DMS 273 treated with DMSO at 0.1 percent for 48 hours (cell line): Measurements from ENCODE around the gene KIF22.
"Not testable (repeated sequence)": the region's sequence is repeated elsewhere in the genome, so short reads cannot be mapped to it uniquely, and the experiment has no call there.

Experiments used
- DNase-seq: peaks from one replicate; lab custom pipeline; 2025; lab: John Stamatoyannopoulos, UW

Gene KIF22

GRCh38 chr16:29790183-29790948 lies at the start of gene KIF22:
KIF22 (plus strand) TSS chr16:29790751; CDS start chr16:29790760, 9 bp downstream.
- DNase-seq: peak; percentile 96

GRCh38 chr16:29742683-29743275 lies 47.8 kb upstream of the KIF22 start:
- DNase-seq: no peak

DNA sequence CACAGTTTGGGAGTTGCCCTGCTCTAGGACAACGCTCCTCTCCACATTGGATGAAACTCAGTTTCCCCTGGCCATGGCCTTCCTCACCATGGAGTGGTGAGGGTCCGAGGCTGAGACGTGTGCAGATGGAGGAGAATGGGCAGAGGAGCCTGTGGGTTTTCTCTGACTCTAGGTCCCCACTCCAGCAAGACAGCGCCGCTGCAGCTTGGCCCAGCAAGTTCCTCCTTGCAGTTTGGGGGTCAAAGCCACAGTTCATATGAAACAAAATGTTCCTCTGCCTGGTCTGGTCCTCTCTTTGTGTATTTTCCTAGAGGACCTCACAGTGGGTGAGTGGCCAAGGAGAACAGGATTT lies 47.1 kb upstream of the KIF22 start:
- no peak for DNase-seq

DNA sequence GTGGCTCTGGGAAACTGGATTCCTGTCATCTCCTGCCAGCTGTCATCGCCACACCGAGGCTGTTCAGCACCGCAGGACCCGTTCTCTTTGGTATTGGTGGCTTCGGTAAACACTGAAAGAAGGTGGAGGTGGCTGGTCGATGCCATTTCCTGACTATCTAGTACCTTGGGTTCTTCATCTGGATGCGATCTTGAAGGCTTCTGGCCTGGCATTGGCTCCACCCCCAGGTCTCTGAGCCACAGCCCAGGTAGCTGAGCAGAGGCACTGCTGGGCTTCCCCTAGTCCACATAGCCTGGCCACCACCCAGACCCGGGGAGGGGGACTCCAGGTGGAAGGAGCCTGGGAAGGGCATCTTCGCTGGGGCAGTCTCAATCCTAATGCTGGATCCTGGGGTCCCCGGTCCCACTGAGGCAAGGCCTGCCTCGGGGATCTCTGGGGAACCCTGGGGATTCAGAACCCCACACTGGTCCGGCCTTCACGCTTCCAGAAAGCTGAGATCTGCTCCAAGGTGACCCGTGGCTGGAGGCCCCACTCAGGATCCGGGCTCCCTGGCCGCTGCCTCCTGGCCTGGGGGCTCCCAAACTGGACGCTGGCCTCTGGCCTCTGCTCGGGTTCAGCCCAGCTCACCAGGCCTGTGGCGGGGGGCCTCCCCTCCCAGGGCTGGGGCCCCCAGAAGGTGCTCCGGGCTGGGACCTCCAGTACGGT lies 46.6 kb upstream of the KIF22 start:
- no peak for DNase-seq

DNA sequence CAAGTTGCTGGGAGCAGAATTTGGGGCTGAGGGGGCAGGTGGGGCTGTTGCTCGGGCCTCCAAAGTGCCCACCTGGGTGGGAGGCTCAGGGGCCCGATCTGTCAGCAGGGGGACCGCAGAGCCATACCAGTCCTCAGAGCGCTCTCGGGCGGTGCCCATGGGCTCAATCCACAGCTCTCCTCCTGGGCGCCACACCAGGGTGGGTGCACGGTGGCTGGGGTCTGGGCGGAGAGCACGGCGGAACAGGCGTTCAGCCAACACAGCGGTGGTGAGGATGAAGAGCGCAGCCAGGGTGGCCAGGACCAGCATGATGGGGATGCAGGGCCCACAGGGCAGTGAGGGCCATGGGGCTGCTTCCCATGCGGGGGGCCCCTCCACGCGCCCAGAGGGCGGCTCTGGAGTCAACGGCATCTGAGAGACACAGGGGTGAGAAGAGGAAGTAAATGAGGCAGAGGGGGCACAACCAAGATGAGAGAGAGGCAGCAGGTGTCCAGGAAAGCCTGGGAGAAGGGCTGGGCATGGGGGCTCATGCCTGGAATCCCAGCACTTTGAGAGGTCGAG lies 45.9 kb upstream of the KIF22 start:
- no peak for DNase-seq

DNA sequence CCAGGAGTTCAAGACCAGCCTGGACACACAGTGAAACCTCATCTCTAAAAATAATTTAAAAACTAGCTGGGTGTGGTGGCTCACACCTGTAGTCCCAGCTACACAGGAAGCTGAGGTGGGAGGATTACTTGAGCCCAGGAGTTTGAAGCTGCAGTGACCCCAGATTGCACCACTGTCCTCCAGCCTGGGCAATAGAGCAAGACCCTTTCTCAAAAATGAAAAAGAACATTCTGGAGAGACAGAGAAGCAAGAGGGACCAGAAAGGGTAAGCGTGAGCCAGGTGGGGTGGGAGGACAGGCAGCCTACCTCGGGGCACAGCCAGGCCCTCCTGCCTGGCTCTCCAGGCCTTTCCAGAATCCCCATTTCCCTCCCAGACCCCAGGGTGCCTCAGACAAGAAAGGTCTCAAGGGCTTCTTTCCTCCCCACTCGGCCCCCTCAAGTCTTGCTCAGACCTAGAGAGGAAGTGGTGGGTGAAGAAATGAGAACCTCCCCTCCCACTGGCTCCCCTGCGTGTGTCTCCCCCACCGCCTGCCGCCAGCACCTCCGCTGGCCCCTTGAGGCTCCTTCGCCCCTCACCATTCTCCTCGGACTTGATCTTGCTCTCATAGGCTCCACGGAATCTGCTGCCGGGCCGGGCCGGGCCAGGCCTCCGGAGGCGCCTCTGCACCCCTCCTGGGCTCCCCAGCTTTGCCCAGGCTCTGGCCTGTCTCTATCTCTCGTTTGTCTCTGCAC lies 45.3 kb upstream of the KIF22 start:
- DNase-seq: no peak

- no peak for DNase-seq
These were observed 44.7 kb upstream of the KIF22 start, which contains the start of gene C16orf54 for GRCh38 chr16:29745853-29746345. C16orf54 (minus strand) TSS chr16:29745990; CDS start chr16:29744951, 1,039 bp downstream.

GRCh38 chr16:29746518-29746917 lies 44.0 kb upstream of the KIF22 start:
- DNase-seq: not testable (repeated sequence)

DNA sequence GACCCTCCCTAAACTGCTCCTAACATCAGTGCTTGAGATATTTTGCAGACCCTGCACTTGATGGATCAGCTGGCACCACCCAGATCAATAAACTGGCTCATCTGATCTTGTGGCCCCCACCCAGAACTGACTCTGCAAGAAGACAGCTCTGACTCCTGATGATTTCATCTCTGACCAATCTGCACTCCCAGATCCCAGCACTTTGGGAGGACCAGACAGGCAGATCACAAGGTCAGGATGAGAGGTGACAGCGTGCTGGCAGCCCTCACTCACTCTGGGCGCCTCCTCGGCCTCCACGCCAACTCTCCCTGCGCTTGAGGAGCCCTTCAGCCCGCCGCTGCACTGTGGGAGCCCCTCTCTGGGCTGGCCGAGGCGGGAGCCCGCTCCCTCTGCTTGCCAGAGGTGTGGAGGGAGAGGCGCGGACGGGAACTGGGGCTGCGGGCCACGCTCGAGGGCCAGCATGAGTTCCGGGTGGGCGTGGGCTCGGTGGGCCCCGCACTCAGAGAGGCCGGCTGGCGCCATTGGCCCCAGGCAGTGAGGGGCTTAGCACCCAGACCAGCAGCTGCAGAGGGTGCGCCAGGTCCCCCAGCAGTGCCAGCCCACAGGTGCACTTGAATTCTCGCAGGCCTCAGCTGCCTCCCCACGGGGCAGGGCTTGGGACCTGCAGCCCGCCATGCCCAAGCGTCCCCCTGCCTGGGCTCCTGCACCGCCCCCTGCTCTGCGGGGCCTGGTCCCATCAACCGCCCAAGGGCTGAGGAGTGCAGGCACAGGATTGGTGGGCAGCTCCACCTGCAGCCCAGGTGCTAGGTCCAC lies 42.4 kb upstream of the KIF22 start:
- DNase-seq: no peak

DNA sequence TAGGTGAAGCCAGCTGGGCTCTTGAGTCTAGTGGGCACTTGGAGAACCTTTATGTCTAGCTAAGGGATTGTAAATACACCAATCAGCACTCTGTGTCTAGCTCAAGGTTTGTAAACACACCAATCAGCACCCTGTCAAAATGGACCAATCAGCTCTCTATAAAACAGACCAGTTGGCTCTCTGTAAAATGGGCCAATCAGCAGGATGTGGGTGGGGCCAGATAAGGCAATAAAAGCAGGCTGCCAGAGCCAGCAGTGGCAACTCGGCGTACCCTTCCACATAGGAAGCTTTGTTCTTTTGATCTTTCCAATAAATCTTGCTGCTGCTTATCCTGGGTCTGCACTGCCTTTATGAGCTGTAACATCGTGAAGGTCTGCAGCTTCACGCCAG lies 41.8 kb upstream of the KIF22 start:
- not testable (repeated sequence) for DNase-seq

- DNase-seq: no peak
These were observed 37.0 kb upstream of the KIF22 start for GRCh38 chr16:29753516-29753915.

- DNase-seq: no peak
These were observed 33.9 kb upstream of the KIF22 start for GRCh38 chr16:29756654-29757053.

DNA sequence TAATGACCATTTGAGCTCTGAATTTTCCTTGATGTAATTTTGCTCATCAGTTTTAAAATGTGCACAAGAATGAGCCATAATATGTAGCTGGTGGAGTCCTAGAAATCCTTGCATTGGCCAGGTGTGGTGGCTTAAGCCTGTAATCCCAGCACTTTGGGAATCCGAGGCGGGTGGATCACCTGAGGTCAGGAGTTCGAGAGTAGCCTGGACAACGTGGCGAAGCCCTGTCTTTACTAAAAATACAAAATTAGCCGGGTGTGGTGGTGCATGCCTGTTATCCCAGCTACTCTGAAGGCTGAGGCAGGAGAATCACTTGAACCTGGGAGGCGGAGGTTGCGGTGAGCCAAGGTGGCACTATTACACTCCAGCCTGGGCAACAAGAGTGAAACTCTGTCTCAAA lies 33.5 kb upstream of the KIF22 start:
- not testable (repeated sequence) for DNase-seq

GRCh38 chr16:29757950-29758466 lies 32.5 kb upstream of the KIF22 start:
- no peak for DNase-seq

GRCh38 chr16:29760567-29761279 lies 29.8 kb upstream of the KIF22 start:
- DNase-seq: no peak

- not testable (repeated sequence) for DNase-seq
These were observed 29.3 kb upstream of the KIF22 start for GRCh38 chr16:29761280-29761651.

DNA sequence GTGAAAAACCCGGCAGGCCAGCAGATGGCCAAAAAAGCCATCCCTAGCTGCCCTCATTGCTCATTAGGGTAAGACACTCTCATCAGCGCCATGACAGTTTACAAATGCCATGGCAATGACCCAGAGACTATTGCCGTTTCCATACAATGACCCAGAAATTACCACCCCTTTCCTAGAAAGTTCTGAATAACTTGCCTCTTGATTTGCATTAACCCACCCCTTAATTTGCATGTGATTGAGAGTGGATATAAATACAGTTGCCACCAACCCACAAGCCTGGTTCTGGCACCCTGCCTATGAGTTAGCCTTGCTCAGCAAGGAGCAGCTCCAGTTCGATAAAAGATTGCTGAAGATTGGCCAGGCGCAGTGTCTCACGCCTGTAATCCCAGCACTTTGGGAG lies 28.7 kb upstream of the KIF22 start:
- no peak for DNase-seq

DNA sequence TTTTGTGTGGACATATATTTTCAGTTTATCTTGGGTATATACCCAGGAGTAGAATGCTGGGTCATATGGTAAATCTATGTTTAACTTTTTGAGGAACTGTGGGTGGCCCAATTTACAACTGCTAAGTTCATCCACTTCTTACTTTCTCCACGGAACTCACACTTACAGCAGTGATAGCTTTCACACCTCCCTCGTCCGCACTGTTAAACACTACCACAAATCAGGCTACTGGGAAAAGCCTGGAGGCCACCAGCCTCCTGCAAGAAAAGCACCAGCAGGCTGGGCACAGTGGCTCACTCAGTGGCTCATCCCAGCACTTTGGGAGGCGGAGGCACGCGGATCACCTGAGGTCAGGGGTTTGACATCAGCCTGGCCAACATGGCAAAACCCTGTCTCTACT lies 27.2 kb upstream of the KIF22 start:
- no peak for DNase-seq

DNA sequence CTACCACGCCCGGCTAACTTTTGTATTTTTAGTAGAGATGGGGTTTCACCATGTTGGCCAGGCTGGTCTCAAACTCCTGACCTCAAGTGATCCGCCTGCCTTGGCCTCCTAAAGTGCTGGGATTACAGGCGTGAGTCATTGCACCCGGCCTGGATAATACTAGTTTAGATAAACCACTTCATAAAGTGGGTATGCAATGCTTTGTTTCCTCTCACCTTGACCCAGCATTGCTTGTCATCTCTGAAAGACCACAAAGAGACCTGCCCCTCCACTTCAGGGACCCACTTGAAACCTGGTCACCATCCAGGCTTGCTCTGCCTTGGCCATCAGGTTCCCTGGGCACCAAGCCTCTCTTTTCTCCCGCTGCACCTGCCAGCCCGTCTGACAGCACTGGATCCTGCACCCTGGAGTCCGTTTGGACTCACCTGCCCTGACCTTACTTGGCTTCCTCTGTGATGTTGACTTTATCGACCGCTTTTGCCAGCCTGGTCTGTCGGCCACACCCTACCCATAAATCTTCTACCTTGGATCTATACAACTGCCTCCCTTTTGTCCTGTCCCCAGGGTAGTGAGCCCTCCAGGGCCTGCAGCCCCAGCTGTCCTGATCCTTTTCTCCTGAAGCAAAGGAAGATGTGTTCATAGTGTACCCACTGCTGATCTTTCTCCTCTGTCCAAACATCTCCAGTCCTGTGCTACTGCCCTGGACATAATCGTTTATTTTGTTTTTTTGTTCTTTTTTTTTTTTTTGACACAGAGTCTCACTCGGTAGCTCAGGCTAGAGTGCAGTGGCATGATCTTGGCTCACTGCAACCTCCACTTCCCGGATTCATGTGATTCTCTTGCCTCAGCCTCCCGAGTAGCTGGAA lies 25.2 kb upstream of the KIF22 start:
- no peak for DNase-seq
